GM10266 (cell line): ENCODE measurements around the gene GZF1.
A peak's percentile ranks its signal among the peaks of the same experiment; 100 is the strongest.
"Not testable (repeated sequence)": the region's sequence is repeated elsewhere in the genome, so short reads cannot be mapped to it uniquely, and the experiment has no call there.

ENCODE experiments used
- DNase-seq: peaks from one replicate; pipeline ENCODE4 v3.0.0; 2012; ENCODE audit errors: extremely low spot score
- CTCF ChIP-seq: IDR thresholded peaks from 2 replicates; pipeline ENCODE4 v1.5.1; 2012; ENCODE audit warnings: mild to moderate bottlenecking, low read depth; ENCODE audit not compliant: control insufficient read depth, insufficient read depth; ENCODE audit errors: missing control alignments

GZF1 gene

GRCh38 chr20:23344336-23344735, 17.6 kb upstream of the GZF1 start:
- no peak for DNase-seq
- no peak for TF ChIP-seq CTCF

GRCh38 chr20:23346002-23346401, 16.0 kb upstream of the GZF1 start:
- no peak for TF ChIP-seq CTCF

GRCh38 chr20:23347791-23348190, 14.2 kb upstream of the GZF1 start:
- DNase-seq = no peak
- no peak for TF ChIP-seq CTCF

More at GRCh38 chr20:23346002-23346401, 16.0 kb upstream of the GZF1 start:
- no peak for DNase-seq

GRCh38 chr20:23348510-23348909, 13.5 kb upstream of the GZF1 start:
- DNase-seq = not testable (repeated sequence)

- peak; percentile 75 for DNase-seq
- TF ChIP-seq CTCF = peak; percentile 57
Observed at GRCh38 chr20:23349338-23350195, 12.4 kb upstream of the GZF1 start.

GRCh38 chr20:23350196-23350903, 11.6 kb upstream of the GZF1 start, which contains the start of gene NXT1:
TSS of gene NXT1 (plus strand) at chr20:23350791. CDS start at chr20:23354042, 3,251 bp downstream.
- peak; percentile 27 for TF ChIP-seq CTCF
- DNase-seq = peak; percentile 90

- peak; percentile 65 for DNase-seq
Observed at GRCh38 chr20:23350904-23351838, 10.8 kb upstream of the GZF1 start.

More at GRCh38 chr20:23350904-23351838, 10.8 kb upstream of the GZF1 start:
- TF ChIP-seq CTCF = no peak
